ENCODE data around the gene FAM114A2.
A peak's percentile ranks its signal among the peaks of the same experiment; 100 is the strongest.
"Not testable (repeated sequence)": the region's sequence is repeated elsewhere in the genome, so short reads cannot be mapped to it uniquely, and the experiment has no call there.

Gene FAM114A2

DNA sequence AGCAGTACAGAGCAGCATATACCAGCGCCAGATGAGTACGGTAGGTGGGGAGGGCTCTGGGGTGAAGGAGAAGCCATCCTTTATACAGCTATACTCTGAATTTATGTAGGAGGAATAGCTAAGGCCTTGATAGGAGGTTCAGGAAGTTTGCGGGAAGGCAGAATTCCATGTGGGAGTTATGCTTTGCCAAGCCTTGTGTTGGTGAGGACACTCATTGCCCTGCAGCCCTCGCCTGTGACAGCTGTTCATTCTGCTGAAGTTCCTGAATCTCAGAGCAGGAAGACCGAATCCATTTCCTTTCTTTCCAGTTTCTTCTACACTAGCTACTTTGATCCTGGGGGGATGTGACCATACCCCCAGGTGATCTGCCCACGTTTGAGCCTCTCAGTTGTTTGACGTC, 7.8 kb upstream of the FAM114A2 start:
- no peak for DNase-seq

DNA sequence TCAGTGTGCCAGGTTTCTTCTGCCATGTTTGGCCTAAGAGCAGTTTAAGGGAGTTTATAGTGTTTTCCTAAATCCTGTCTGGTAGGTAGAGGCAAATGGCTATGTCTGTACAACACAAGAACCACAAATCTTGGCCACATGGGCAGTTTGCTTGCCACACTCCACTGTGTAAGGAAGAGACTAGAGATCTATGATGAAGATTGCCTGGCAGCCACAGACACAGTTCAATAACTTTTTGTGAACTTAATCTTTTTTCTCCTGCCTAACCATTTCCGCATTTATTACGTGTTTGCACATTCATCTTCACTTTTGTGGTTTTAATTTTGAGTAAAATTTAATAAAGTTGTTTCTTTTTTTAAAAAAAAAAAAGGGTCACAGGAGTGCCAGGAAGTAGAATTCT, 5.9 kb upstream of the FAM114A2 start:
- DNase-seq, result no peak

DNA sequence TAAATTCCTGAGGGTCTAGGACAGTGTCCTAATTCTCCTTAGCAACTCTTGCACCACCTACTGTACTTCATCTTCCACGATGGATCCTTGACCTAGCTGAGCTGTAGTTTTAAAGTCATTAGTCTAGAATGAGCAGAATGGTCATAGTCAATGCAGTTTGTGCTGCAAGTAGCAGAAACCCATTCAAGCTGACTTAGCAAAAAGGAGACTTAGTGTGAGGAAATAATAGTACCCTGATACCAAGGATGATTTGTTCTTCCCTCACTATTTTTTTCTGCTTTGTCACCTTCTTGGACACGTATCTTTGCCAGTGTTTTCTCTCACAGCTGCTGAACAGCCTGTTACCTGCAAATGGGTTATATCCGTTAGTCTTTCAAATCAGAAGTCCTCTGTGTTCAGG, 5.4 kb upstream of the FAM114A2 start:
- no peak for DNase-seq

DNA sequence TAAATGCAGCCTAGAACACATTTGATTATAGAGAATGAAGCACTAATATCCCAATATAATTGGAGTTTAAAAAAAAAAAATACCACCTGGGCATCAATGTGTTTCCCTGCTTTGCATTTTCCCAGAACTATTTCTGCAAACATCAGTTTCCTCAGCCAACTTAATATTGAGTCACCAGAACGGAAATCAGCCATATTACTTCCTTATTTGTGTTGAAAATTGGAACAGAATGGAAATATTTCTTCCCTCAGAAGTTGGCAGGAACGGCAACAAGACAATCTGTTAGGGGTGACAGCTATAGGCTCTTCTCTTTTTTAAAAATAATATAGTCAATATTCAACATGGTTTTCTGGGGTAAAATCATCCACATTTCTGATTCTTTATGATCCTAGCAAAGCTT, 4.1 kb upstream of the FAM114A2 start:
- no peak for DNase-seq

DNA sequence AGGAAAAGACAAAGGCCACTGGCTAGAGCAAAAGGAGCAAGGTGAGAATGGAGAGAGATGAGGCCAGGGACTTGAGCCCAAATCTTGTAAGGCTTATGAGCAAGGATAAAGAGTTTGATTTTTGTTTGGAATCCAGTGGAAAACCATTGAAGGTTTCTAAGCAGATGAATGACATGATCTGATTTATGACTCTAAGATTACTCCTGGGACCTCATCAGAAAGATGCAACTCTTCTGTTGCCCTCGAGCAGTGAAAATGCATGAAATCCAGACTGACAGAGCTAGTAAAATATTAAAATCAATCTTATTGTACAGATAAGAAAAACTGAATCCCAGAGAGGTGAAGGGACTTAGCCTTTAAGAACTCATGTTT, 734 bp upstream of the FAM114A2 start:
- DNase-seq, result no peak

DNA sequence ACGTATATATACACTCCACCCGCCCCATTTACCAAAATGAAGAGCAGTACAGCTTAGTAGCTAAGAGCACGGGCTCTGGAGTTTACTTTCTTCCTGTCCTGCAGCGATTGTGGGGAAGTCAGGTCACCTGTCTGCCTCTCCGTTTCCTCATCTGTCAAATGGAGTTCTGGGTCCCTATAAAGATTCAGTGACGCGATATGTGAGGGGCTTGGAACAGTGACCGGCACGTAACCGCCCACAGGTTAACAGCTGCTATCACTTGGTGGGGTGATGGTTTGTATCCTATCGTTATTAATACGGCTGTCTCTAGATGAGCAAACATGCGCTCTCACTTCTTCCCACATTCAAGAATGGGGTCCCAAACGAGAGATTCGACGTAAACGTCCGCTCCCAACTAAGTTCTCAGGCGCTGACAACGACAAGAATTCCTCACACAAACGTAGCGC, 426 bp downstream of the FAM114A2 start:
- peak; percentile 45 for DNase-seq

DNA sequence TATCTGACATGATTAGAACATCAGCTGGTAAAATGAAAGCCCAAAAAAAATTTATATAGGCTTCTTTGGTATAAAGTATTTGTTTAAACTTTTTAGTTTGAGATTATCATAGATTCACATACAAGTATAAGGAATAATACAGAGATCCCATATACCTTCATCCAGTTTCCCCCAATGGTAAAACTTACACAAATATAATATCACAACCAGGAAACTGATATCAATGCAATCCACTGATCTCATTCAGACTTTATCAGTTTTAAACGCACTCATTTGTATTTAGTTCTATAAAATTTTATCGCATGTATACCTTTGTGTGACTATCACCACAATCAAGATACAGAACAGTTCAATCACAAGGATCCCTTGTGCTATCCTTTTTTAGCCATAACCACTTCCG, 3.8 kb downstream of the FAM114A2 start:
- no peak for DNase-seq

DNA sequence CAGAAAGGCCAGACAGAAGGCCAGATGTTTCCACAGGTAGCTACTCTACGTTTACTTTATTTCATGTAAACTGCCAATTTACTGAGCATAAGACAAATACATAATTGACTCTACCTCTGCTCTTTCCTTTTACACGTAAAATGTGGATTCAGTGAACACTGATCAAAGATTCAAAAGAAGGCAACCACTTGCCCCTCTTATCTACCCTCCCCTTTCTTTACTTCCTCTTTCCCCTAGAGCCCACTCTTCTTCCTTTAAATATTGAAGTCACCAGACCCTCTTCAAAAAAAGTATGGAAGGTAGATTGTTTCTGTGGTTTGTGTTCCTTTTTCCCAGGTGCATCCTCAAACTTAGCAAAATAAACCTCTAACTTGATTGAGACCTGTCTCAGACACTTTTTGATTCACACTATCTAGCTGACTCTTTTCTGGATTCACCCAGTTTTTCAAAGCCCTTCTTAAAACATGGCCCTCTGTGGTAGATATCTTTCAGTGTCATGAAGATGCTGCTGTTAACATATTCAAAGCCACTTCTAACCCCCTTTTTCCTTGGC, 6.7 kb downstream of the FAM114A2 start:
- no peak for DNase-seq

DNA sequence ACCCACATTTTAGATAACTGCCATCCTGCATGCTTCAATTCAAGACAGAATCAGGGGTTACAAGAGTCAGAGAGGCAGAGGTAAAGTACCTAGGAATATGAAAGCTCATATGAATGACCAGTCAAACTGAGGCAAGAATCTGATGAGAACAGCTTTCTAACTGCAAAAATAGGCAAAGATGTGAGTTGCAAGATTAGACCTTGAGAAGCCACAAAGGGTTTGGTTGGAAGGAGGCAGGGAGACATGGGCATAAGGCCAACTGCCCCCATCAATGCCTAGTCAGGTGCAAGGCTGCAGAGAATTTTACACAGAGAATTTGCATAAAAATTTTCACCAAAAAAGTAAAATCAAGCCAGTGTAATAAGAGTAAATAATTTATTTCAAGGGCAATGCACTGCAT, 12.8 kb downstream of the FAM114A2 start:
- DNase-seq, result no peak

DNA sequence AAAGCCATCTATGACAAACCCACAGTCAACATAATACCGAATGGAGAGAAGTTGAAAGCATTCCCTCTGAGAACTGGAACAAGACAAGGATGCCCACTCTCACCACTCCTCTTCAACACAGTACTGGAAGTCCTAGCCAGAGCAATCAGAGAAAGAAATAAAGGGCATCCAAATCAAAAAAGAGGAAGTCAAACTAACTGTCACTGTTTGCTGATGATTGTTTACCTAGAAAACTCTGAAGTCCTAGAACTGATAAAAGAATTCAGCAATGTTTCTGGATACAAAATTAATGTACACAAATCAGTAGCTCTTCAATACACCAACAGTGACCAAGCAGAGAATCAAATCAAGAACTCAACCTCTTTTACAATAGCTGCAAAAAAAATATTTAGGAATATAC, 19.8 kb downstream of the FAM114A2 start:
- not testable (repeated sequence) for DNase-seq

DNA sequence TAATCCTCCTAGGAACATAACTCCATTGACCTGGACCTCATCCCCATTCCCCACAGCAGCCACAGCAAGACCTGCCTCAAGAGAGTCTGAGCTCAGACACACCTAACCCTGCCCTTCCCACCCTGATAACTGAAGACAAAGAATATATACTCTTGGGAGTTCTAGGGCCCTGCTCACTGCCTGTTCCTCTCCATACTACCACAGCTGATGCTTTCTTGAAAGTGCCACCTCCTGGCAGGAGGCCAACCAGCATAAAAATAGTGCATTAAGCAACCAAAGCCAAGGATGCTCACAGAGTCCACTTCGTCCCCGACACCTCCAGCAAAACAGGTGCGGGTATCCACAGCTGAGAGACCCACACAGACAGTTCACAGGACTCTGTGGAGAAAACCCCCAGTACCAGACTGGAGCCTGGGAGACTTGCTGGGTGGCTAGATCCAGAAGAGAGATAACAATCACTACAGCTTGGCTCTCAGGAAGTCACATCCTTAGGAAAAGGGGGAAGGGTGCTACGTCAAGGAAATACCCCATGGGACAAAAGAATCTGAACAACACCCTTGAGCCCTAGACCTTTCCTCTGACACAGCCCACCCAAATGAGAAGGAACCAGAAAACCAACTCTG, 23.5 kb downstream of the FAM114A2 start:
- DNase-seq, result no peak

DNA sequence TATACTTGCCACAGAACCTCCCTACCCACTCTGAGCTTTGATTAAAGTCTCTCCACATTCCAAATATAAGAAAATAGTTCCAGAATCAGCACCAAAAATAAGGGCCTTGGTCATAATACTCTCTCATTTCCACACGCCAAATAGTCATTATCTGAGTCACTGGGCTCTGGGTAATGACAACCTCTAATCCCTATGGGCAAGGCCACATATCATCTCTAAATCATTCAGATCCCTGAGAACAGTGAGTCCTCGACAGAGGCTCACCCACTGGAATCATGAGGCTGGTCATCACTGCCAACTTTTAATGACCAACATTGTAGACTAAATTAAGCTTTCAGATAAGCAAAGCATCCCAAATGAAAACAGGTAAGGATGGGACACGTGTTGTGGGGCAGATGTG, 28.1 kb downstream of the FAM114A2 start:
- no peak for DNase-seq

DNA sequence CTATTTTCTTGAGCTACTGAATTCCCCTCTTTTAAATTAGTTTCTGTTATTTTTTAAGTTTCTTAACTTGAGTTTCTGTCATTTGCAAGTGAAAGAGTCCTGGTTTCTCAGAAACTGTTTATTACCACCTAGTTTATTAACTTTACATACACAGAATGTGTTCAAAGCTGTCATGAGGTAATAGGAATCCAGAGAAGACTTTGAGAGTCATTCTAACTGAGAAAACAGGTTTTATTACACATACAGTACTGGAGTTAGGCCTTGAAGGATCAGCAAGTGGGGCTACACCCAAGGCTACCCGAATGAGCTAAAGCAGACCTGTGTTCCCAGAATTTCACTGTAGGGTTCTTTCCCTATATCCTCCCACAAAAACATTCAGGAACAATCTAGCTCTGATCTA, 33.1 kb downstream of the FAM114A2 start:
- DNase-seq, result no peak

DNA sequence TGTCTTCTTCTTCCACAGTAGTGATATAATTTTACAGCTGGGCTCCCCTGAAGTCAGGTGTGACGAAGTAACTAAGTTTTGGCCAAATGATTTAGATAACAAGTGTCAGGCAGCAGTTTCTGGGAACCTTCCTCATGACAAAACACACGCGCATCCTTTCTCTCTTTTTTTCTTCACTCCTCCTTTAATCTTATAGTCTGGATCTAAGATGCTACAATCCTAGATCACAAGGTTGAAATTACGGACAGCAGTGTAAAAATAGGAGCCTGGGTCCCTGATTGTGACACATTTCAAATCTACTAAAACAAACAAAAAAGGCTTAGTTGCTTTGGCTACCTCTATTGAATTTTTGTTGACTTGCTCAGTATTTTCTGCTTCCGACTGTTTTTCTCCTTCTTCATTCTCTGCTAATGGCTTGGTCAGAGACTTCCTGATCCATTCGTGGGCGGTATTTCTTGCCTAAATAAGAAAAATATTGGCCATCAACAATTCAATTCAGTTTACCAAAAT, 36.1 kb downstream of the FAM114A2 start:
- DNase-seq, result no peak

DNA sequence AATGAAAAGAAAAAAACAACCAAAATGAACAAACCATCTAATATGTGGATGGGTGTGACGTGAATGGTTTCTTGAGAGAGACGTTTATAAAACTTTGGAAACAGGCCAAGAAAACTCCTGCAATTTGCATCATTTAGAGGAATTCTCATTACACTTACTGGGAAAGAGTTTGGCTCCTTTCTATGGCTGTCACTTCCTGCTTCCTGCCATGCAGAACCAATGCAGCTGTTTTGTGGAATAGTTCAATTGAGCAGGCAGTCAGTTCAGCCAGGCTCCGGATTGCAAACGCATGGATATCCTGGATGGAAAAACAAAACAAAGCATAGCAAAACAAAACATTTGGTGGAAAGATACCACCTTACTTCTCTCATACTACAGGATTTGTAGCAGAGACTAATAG, 36.6 kb downstream of the FAM114A2 start:
- no peak for DNase-seq

DNA sequence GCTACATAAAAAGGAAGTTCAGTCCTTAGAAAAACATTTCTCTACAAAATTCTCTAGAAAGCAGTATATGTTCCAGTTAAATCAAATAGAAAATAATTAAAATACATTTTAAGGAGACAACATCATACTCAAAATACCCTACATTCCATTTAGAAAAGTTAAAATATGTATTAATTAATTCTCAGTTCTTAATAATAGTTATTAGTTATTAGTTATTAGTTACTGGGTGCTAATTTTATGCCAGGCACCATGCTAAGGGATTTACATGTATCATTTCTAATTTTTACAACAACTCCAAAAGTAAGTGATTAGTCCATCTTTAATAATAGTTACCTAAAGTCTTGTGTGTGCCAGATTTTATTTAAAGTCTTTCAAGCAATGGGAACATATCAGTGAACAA, 38.0 kb downstream of the FAM114A2 start:
- no peak for DNase-seq

DNA sequence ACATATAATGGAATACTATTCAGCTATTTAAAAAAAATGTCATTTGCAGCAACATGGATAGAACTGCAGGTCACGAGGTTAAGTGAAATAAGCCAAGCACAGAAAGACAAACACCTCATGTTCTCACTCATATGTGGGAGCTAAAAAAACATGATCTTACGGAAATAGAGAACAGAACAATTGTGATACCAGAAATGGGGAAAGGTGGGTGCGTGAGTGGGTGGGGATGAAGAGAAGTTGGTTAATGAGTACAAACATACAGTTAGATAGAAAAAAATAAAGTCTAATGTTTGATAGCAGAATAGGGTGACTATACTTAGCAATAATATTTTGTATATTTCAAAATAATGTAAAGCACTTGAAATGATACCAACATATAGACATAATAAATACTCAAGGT, 38.7 kb downstream of the FAM114A2 start:
- DNase-seq, result no peak

DNA sequence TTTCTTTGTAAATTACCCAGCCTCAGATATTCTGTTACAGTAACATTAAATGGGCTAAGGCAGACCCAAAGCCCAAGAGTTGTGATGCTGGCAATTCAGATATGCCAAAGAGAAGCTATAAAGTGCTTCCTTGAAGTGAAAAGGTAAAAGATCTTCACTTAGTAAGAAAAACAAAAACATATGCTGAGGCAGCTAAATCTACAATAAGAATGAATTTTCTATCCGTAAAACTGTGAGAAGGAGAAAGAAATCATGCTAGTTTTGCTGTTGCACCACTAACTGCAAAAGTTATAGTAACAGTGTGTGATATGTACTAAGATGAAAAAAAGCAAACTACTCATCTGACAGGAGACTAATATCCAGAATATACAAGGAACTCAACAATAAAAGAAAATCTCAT, 39.9 kb downstream of the FAM114A2 start:
- no peak for DNase-seq

DNA sequence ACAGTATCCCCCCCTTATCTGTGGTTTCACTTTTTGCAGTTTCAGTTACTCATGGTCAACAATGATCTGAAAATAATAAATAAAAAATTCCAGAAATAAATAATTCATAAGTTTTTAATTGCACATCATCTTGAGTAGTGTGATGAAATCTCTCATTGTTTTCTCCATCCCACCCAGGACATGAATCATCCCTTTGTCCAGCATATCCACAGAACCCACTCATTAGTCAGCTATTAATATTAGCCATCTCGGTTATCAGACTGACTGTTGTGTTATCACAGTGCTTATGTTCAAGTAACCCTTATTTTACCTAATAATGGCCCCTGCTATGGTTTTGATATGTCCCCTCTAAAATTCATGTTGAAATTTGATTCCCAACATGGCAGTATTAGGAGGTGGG, 40.7 kb downstream of the FAM114A2 start:
- no peak for DNase-seq

DNA sequence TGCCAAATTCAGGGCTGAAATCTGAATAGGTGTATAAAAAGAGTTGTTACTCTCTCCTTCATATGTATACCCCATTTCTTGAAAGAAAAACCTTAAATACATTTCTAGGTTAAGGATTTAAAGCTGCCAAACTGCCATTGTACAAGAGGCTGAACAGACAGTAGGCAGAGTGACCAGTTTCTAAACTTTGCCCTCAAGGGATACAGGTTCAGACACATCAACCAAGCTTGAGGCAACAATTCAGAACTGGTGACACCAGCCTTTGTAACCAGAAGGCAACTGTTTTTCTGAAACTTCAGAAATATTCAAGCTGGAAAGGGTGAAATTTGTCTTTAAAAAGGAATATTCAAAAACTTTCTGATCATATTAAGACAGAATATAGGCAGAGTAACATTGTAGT, 47.5 kb downstream of the FAM114A2 start:
- no peak for DNase-seq

DNA sequence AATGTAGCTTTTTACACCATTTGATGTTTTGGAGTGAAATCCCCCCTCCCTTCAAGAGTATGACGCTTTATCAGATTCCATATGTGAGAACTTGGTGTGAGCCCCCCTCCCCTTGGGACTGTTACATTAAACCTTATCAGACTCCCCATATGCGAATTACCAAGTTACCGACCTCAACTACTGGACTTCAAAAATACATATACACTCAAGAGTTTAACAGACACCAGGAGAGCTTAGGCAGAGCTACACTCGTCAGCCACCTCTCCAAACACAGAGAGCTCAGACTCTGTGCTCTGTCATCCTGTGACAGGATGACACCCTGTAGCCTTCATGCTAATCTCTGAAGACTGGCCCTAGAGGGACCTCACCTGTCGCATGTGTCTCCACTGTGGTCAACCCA, 50.2 kb downstream of the FAM114A2 start:
- DNase-seq, result no peak

DNA sequence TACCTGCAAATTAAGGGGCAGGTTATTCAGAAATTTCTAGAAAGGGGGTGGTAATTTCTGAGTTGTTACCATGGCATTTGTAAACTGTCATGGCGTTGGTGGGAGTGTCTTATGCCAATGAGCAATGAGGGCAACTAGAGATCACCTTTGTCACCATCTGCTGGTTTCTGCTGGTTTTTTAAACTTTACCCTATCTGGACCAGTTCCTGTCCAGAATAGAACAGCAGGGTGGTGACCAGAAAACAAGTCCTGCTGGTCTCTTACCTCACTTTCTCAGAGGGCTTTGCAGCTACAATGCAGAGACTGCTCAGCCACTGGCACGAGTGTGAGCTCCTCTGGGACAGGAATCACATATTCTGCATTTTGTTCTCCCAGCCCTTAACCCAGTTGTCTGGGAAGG, 51.4 kb downstream of the FAM114A2 start:
- no peak for DNase-seq

DNA sequence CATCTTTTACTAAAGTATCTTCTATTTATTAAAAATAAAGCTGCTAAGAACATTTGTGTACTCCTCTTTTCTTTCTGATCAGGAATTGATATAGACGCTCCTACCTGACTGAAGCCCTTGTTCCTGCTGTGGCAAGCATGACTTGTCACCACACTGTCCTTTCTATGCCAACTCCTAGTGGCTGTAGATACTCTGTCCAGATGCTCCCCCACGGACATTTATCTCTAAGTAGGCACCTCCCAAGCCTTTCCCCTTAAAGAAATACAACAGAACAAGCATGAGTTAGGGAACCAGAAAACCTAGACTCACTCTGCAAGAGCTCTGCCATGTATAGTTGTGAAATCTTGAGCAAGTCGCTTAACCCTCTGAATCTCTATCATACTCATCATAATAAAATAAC, 53.2 kb downstream of the FAM114A2 start:
- no peak for DNase-seq

DNA sequence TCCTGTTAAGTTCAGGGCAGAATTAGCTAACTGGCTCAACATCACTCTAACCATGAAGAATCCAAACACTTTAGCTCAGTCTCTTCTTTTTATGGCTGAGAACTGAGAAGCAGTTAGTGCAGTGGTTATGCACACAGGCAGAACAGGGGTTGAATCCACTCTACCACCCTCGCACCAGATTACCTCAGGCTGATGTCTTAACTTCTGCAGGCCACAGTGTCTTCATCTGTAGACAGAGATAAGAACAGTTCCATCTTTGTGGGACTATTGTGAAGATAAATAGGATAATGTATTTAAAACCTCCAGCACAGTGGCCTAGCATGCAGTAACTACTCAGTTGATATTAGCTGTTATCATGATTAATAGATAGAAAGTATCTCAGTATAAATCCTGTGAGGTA, 54.8 kb downstream of the FAM114A2 start:
- no peak for DNase-seq

DNA sequence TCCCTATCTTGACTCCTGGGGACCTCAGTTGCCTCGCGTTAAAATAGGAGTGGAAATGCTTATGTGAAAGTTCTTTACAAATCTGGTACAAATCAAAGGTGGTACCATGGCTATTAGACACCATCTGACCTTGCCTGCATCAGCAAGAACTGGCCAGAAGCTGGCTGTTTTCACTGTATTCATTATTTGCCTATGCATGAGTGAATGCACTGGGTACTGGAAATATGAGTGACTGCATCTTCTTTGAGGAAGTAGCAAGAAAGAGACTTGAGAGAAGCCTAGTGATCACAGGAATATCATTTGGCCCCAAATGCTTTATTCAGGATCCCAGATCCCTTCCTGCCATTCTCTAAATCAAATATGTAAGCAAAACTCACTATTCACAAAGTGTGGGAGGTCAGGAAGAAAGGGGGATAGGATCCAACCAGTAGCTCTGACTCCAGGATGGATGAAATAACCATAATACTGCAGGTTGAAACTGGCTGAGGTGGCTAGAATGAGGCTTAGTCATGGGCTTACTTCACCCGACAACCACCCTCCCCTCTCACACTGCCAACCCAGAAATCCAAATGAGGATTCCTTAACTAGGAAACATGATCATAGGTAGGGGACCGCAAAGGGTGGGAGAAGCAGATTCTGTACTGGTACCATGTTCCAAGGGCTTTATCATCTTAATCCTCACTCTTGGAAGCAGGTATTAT, 56.7 kb downstream of the FAM114A2 start:
- no peak for DNase-seq

Data from CD4-positive, alpha-beta T cell treated with Interleukin-17A for 4 hours (primary cell).